HuH-7 (cell line): ENCODE data around the gene MBOAT1.
"Not testable (repeated sequence)": the region's sequence is repeated elsewhere in the genome, so short reads cannot be mapped to it uniquely, and the experiment has no call there.

ENCODE experiments used
- DNase-seq: peaks from one replicate; pipeline ENCODE4 v3.0.0; 2011; ENCODE audit warnings: low spot score

MBOAT1 gene

DNA sequence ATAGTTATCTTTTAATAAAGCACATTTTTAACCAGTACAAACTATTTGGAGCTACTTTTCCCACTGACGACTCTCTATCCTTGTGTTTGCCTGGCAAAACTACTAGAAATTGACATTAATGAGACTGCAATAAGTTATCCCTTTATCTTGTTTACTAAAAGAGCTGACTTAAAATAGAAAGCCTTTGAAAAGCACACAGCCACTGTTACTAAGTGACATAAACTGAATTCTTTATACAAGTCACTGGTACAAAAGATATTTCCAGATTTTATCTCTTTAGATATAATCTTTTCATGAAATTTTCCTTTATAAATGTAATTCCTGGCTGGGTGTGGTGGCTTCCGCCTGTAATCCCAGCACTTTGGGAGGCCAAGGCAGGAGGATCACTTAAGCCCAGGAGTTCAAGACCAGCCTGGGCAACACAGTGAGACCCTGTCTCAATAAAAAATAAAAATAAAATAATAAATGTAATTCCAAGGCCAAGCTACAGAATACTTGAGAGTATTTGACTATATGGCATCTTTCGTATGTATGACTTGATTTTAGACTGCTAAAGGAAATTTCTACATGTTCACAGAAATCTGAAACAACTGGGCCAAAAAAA, 9.5 kb downstream of the MBOAT1 start:
- no peak for DNase-seq

DNA sequence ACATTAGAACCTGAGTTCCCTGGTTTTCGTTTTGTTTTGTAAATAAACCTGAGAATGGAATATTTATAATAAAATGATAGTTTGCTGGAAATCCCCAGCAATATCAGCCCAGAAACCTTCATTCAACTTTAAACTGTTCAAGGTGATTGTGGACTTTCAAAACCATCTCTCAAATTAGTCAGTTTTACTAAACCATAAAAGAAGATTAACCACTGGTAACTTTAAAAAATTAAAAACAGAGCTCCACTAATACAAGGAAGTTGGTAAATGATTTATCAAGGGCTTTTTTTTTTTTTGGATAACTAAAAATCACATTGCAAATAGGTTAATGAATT, 10.0 kb downstream of the MBOAT1 start:
- DNase-seq, result no peak

DNA sequence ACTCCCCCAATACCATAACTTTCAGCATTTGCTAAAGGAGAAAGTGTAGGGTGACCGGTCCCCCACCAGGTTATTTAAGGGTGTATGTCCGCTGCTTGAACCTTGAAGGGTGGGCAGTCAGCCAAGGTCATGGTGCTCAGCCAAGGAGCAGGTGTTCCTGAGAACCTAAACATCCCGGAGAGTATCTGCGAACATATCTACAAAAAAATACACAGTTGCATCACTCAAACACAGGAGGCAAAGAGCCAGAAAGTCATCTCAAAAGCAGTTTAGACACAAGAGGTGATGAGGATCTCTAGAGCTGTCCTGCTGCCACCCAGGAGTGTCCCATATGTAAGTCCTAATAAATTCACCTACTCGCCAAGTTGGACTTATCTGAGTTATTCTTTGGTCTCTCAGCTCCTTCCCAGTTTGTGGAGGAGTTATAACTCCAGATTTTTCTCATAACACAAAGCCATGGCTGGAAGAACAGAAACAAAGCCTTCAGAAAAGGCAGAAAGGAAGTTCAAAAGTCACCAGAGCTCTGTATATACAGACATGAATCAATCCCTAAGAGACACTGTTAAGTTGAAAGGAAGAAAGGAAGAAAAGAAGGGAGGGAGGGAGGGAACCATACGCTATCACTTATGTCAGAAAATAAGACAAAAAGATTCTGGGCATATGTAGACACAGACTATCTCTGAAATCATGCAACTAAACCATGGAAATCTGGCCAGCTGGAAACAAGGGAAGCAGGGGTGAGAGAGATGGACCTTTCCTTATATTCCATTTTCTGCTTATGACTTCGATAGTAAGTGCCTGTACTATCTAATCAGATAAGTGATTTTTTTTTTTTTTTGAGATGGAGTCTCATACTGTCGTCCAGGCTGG, 11.3 kb downstream of the MBOAT1 start:
- DNase-seq, result no peak

DNA sequence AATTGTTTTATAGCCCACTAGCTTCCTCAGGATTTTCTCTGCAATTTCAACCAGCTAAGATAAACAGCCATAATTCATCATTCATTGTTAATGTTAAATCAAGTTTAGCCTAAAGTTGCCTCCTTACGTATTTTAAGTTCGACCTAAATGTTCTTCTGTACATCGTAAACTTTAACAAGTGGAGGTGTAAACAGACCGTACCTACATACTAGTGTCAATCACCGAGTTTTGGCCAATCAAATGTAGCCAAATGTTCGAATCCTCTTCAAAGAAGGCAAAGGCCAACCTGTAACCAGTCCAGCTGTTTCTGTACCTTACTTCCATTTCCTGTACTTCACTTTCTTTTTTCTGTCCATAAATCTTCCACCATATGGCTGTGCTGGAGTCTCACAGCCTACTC, 13.5 kb downstream of the MBOAT1 start:
- DNase-seq, result no peak

DNA sequence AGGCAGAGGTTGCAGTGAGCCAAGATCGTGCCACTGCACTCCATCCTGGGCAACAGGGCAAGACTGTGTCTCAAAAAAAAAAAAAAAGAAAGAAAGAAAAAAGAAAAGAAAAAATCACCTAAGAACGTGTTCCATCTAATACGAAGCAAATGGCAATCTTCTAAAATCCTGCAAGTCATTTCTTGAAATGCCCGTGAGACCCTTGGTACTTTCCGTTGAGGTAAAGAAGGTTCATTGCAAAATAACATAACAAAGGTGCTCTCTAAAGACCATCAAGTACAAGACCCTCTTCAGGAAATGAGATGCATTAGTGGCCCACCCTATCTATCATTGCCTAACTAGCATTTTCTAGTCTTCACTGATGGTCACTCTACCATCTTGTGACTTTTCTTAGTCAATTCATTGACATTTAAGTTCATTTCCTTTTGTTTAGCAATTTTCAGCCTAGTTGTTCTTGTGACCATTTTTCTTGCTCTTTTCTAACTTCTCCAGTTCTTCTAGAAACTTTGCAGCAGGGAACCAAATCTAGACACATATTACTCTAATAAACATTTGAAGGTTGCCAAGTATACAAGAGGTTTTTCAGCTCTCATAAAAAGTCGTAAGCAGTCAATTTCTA, 14.0 kb downstream of the MBOAT1 start:
- no peak for DNase-seq

DNA sequence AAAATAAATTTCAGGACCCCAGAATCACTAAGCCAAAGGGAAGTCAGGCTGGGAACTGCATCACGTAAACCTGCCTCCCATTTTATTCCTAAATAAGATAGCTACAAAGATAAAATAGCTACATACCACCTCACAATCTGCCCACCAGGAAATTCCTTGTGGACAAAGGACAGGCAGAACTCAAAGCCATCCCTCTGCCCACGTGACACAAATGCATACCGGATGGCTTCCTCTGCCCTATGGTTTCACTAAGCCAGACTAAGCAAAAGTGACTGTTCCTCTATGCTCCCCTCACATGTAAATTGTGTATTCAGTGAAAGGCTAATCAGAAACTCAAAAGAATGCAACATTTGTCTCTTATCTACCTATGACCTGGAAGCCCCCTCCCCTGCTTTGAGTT, 15.0 kb downstream of the MBOAT1 start:
- DNase-seq, result no peak

GRCh38 chr6:20192625-20193024, 19.6 kb downstream of the MBOAT1 start:
- no peak for DNase-seq

DNA sequence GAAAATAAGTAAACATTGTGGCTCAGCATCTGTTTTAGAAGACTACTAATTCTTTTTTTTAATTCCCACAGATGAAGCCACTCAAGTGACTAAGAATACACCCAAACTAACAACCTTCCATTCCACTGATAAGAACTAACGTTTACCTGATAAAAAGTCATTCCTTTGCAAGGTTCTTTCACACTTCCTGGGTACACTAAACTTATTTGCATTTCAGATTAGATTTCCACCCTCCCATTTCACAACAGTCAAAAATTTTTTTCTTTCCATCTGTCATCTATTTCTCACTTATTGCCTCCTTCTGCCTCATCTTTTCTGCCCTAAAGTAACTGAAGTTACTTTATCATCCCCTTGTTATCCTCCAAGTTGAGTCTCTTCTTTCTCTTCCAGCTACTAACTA, 20.3 kb downstream of the MBOAT1 start:
- DNase-seq, result no peak

- DNase-seq, result no peak
Observed at GRCh38 chr6:20188630-20189075, 23.6 kb downstream of the MBOAT1 start.

- no peak for DNase-seq
Observed at GRCh38 chr6:20186981-20187380, 25.3 kb downstream of the MBOAT1 start.

GRCh38 chr6:20183706-20184105, 28.6 kb downstream of the MBOAT1 start:
- no peak for DNase-seq

DNA sequence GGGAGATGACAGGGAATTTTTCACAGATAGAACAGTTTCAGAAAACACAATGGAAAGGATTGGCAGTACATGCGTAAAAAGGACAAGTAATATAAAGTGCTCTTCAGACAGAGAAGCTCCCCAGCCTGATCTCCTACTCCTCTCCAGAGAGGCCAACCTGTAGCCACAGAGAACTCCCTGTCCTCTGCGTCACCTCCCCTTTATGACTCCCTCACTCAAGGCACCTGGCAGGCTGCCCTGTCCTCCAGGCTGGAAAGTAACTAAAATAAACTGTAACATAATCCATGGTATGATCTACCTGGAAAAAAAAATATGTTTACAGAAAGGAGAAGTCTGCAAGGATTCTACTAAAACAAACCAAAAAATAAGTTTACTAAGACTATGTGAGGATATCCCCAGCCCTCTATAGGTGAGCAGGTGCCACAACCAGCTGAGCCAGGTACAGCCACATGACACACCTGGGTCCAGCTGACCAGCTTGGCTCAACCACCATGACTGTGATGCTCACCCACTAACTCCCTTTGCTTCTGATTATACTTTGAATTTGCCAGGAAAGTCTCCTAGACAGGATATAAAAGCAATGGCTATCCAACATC, 29.2 kb downstream of the MBOAT1 start:
- no peak for DNase-seq

GRCh38 chr6:20182069-20182468, 30.2 kb downstream of the MBOAT1 start:
- no peak for DNase-seq

DNA sequence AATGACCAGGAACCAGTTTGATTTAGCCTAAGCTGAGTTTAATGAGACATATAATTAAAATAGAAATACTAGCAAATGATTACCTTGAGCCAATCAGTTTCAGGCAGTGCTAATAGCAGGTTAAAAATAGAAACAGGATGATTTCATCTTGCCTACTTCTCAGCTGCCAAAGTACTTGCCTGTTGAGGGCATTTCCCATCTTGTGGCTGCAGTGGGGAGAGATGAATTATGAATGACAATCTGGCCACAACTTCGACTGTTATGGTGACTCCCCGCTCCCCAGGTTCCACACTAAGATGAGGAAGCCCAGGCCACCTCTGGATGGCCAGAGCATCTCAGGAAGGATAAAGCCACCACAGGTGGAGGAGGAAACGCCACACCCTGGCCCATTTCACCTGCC, 31.3 kb downstream of the MBOAT1 start:
- DNase-seq, result no peak

GRCh38 chr6:20179287-20180045, 32.8 kb downstream of the MBOAT1 start:
- not testable (repeated sequence) for DNase-seq

GRCh38 chr6:20178327-20178726, 33.9 kb downstream of the MBOAT1 start:
- no peak for DNase-seq

DNA sequence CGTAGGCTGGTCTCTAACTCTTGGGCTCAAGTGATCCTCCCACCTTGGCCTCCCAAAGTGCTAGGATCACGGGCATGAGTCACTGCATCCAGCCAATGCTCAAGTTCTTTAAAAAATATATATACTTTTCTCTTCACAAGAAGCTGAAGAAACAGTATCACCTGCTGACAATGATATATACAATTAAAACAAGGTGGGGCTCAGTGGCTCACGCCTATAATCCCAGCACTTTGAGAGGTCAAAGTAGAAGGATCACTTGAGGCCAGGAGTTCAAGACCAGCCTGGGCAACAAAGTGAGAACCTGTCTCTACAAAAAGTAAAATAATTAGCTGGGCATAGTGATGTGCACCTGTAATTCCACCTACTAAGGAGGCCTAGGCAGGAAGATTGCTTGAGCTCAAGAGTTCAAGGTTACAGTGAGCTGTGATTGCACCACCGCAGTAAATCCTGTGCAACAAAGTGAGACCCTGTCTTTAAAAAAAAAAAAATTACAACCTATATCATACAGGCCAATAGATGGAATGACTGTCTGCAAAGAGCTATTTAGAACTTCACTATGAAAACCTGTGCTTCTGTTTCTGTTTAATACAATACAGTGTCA, 36.4 kb downstream of the MBOAT1 start:
- DNase-seq, result no peak

DNA sequence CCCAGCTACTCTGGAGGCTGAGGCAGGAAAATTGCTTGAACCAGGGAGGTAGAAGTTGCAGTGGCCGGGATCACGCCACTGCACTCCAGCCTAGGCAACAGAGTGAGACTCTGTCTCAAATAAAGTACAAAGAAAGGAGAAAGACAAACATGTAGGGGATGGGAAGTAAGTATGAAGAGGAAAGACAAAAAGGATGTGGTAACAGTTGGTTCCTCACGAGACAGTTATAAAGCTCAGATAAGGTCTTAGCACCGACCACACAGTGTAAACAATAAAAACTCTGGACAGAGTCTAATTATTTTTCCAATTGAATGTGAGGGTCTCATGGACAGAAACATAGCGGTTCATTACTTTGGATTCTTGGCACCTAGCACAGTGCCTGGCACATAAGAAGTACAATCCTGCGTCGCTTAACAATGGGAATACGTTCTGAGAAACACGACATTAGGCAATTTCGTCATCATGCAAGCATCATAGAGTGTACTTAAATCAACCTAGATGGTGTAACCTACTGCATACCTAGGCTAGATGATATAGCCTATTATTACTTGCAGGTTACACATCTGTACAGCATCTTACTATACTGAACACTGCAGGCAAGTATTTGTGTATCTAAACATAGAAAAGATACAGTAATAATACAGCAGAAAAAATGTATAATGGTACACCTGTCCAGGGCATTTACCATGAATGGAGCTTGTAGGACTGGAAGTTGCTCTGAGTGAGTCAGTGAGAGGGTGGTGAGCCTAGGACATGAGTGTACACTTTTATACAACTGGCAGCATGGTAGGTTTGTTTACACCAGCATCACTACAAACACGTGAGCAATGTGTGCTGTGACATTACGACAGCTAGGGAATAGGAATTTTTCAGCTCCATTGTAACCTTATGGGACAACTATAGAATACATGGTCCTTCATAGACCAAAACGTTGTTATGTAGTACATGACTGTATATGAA, 38.2 kb downstream of the MBOAT1 start:
- DNase-seq, result no peak

GRCh38 chr6:20172842-20173456, 39.3 kb downstream of the MBOAT1 start:
- DNase-seq, result no peak
